OCI-LY1 (cell line): ENCODE data around the gene UBE2G1.
A peak's percentile ranks its signal among the peaks of the same experiment; 100 is the strongest.

Source experiments
- H2AFZ ChIP-seq: fragments of 200-600 bp; sonication (generic), shearing (Covaris generic); 2 replicates; pipeline ENCODE4 v1.6.0; 2014; ENCODE audit warnings: antibody characterized with exemption, mild to moderate bottlenecking, low read length
- H3F3A ChIP-seq: fragments of 200-600 bp; sonication (generic), shearing (Covaris generic); 2 replicates; pipeline ENCODE4 v1.6.0; 2014; ENCODE audit warnings: mild to moderate bottlenecking, antibody characterized with exemption, low read length, moderate library complexity; ENCODE audit not compliant: insufficient read depth
- H3K27ac ChIP-seq: fragments of 200-600 bp; sonication (generic); 2 replicates; pipeline ENCODE4 v1.5.1; 2014; ENCODE audit warnings: low read length, mixed run types, mild to moderate bottlenecking, low read depth; ENCODE audit not compliant: poor library complexity, severe bottlenecking
- H3K27me3 ChIP-seq: fragments of 200-600 bp; sonication (generic); 2 replicates; pipeline ENCODE4 v1.6.0; 2014; ENCODE audit warnings: antibody characterized with exemption, mild to moderate bottlenecking, low read length, moderate library complexity; ENCODE audit not compliant: insufficient read depth
- H3K36me3 ChIP-seq: fragments of 200-600 bp; sonication (generic); 2 replicates; pipeline ENCODE4 v1.6.1; 2014; ENCODE audit warnings: mild to moderate bottlenecking, antibody characterized with exemption, low read length, moderate library complexity, mixed read lengths; ENCODE audit not compliant: insufficient read depth
- H3K4me1 ChIP-seq: fragments of 200-600 bp; sonication (generic); 2 replicates; pipeline ENCODE4 v1.5.1; 2014; ENCODE audit warnings: mild to moderate bottlenecking, low read length, moderate library complexity; ENCODE audit not compliant: insufficient read depth, severe bottlenecking
- H3K4me2 ChIP-seq: fragments of 200-600 bp; sonication (generic), shearing (Covaris generic); 2 replicates; pipeline ENCODE4 v1.6.1; 2014; ENCODE audit warnings: low read length
- H3K4me3 ChIP-seq: fragments of 200-600 bp; sonication (generic); 2 replicates; pipeline ENCODE4 v1.5.1; 2014; ENCODE audit warnings: low read length, low read depth, mild to moderate bottlenecking, mixed read lengths; ENCODE audit not compliant: poor library complexity, severe bottlenecking
- H3K79me2 ChIP-seq: fragments of 200-600 bp; shearing (Covaris generic); 2 replicates; pipeline ENCODE4 v1.6.1; 2016; ENCODE audit warnings: mixed run types, low read length, mixed read lengths; ENCODE audit not compliant: insufficient read depth
- H3K9ac ChIP-seq: fragments of 200-600 bp; sonication (generic), shearing (Covaris generic); 2 replicates; pipeline ENCODE4 v1.6.1; 2014; ENCODE audit warnings: mild to moderate bottlenecking, low read length, mixed read lengths
- H3K9me2 ChIP-seq: fragments of 200-600 bp; sonication (generic), shearing (Covaris generic); 2 replicates; pipeline ENCODE4 v1.6.1; 2014; ENCODE audit warnings: low read depth, mild to moderate bottlenecking, low read length, mixed read lengths
- H3K9me3 ChIP-seq: fragments of 200-600 bp; shearing (Covaris generic); 2 replicates; pipeline ENCODE4 v1.6.1; 2014; ENCODE audit warnings: low read length, mixed read lengths
- H4K20me1 ChIP-seq: fragments of 200-600 bp; sonication (generic), shearing (Covaris generic); 2 replicates; pipeline ENCODE4 v1.6.0; 2016; ENCODE audit warnings: mild to moderate bottlenecking, low read length; ENCODE audit not compliant: insufficient read depth
- EZH2 ChIP-seq: fragments of 200-600 bp; sonication (generic), shearing (Covaris generic); IDR thresholded peaks from 2 replicates; pipeline ENCODE4 v1.8.0; 2017; ENCODE audit warnings: borderline replicate concordance, mixed run types, mild to moderate bottlenecking, antibody characterized with exemption, low read length, moderate library complexity, mixed read lengths
- TF ChIP-seq, protein P1 (sequence below): fragments of 200-600 bp; sonication (generic), shearing (Covaris generic); IDR thresholded peaks from 2 replicates; pipeline ENCODE4 v1.5.1; 2017; ENCODE audit warnings: mild to moderate bottlenecking, antibody characterized with exemption, low read length, moderate library complexity, mixed read lengths

The UBE2G1 gene

GRCh38 chr17:4266550-4266949 lies 99.9 kb downstream of the UBE2G1 start:
- Histone ChIP-seq H3F3A (peaks cover 5% of the 10 kb centered on the region; the same call in 1 of the 2 replicates), H3K27ac (peak overlapping the region; percentile 20), H3K79me2 (peaks cover 20% of the 10 kb centered on the region), H3K4me2 (no peak overlapping the region), H3K27me3 (no peaks in the 10 kb centered on the region), H3K9me3 (no peaks in the 10 kb centered on the region), H3K36me3 (peaks cover 45% of the 10 kb centered on the region), H3K4me1 (peaks cover 25% of the 10 kb centered on the region), H4K20me1 (no peaks in the 10 kb centered on the region), H3K9me2 (no peaks in the 10 kb centered on the region), H3K4me3 (no peak overlapping the region), H2AFZ (no peak overlapping the region), H3K9ac (no peak overlapping the region)
- TF ChIP-seq, protein P1, sequence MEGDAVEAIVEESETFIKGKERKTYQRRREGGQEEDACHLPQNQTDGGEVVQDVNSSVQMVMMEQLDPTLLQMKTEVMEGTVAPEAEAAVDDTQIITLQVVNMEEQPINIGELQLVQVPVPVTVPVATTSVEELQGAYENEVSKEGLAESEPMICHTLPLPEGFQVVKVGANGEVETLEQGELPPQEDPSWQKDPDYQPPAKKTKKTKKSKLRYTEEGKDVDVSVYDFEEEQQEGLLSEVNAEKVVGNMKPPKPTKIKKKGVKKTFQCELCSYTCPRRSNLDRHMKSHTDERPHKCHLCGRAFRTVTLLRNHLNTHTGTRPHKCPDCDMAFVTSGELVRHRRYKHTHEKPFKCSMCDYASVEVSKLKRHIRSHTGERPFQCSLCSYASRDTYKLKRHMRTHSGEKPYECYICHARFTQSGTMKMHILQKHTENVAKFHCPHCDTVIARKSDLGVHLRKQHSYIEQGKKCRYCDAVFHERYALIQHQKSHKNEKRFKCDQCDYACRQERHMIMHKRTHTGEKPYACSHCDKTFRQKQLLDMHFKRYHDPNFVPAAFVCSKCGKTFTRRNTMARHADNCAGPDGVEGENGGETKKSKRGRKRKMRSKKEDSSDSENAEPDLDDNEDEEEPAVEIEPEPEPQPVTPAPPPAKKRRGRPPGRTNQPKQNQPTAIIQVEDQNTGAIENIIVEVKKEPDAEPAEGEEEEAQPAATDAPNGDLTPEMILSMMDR, result no peak
- no peak for TF ChIP-seq EZH2

DNA sequence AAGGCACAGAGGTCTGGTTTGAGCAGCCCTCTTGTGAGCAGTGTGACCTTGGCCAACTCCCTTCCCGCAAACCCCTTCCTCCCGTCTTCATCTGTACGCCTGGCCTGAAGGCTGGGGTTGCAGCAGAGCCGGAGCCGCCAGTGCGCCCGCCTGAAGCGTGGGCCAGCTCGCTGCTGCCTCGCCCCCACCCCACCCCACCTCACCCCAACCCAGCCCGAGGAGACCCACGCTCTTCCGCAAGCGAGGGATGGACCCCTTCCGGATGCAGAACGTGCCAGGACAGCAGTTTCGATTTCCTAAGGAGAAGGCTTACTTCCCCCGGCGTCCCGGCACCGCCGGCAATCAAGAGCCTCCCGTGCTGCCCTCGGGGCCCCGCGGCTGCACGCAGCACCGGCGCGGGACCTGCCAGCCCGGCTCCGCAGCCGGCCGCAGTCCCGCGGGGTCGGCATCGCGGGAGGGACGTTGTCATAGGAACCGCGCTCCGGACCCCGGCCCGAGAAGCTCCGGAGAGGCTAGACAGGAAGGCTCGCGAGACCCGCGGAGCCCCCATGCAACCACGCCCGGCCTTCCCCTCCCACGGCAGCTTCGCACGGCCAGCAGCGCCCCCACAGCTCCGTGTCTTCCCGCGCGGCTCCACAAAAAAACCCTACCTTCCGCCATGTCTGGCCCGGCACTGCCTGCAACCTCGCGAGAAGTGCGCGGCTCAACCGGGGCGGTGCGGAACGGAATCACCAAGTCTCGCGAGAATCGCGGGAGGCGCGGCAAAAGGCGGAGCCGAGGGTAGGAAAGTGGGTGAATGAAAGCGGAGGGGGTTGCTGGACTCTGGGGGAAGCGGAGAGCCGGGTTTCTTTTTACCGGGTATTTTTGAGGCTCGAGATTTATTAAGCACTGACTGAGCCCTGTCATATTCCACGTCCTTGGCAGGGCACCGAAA lies 102.9 kb downstream of the UBE2G1 start, which contains the start of gene ANKFY1:
ANKFY1 (minus strand) TSS at position 698 of the 934 bp plus-strand sequence; CDS start at position 660, 38 bp downstream.
- Histone ChIP-seq H3K79me2 (peaks cover 50% of the 10 kb centered on the region), H3K4me3 (peak within 1 kb of the TSS; percentile 94), H3K27me3 (no peaks in the 10 kb centered on the region), H3K9me2 (no peaks in the 10 kb centered on the region), H3K9me3 (peaks cover 12% of the 10 kb centered on the region), H3K4me2 (peak within 1 kb of the TSS; percentile 89), H4K20me1 (no peaks in the 10 kb centered on the region), H3K36me3 (peaks cover 50% of the 10 kb centered on the region), H2AFZ (no peak within 1 kb of the TSS), H3K4me1 (peaks cover 25% of the 10 kb centered on the region), H3K27ac (peak within 1 kb of the TSS; percentile 64), H3F3A (peaks cover 5% of the 10 kb centered on the region; the same call in 1 of the 2 replicates), H3K9ac (peak within 1 kb of the TSS; percentile 82)
- no peak for TF ChIP-seq EZH2
- TF ChIP-seq, protein P1, result 0 out of 2 replicates have a peak, but pooled peaks have one; percentile 31

GRCh38 chr17:4262703-4263102 lies 103.8 kb downstream of the UBE2G1 start:
- TF ChIP-seq EZH2, result no peak
- TF ChIP-seq, protein P1, result no peak
- Histone ChIP-seq H3K4me3 (peak overlapping the region; percentile 94), H3F3A (peaks cover 5% of the 10 kb centered on the region; the same call in 1 of the 2 replicates), H3K4me1 (peaks cover 25% of the 10 kb centered on the region), H4K20me1 (no peaks in the 10 kb centered on the region), H3K79me2 (peaks cover 57% of the 10 kb centered on the region), H3K9me2 (no peaks in the 10 kb centered on the region), H3K27ac (peak overlapping the region; percentile 64), H2AFZ (no peak overlapping the region), H3K36me3 (peaks cover 49% of the 10 kb centered on the region), H3K9ac (peak overlapping the region; percentile 82), H3K9me3 (peaks cover 15% of the 10 kb centered on the region), H3K27me3 (no peaks in the 10 kb centered on the region), H3K4me2 (peak overlapping the region; percentile 89)
